HUDEP-2 (cell line): ENCODE data around the gene KREMEN2.
A peak's percentile ranks its signal among the peaks of the same experiment; 100 is the strongest.

ENCODE experiments used
- DNase-seq, 76 experiments: peaks; one replicate each; lab custom pipeline; 2025; ENCODE audit not compliant: unreplicated experiment in 76 of 76; lab: John Stamatoyannopoulos, UW

The KREMEN2 gene

GRCh38 chr16:3001316-3001715 lies 37.2 kb downstream of the KREMEN2 start:
- DNase-seq, result no peak

- peak; percentile 48 to 99 (median 98) for DNase-seq
These were observed 39.7 kb downstream of the KREMEN2 start for GRCh38 chr16:3003582-3004270.

GRCh38 chr16:3004319-3004718 lies 40.2 kb downstream of the KREMEN2 start:
- DNase-seq, result peak in 6 of 76 experiments; percentile 20 to 53 (median 37)

GRCh38 chr16:3004781-3005284 lies 40.8 kb downstream of the KREMEN2 start:
- peak in 64 of 76 experiments; percentile 4 to 74 (median 48) for DNase-seq

- peak in 61 of 76 experiments; percentile 9 to 79 (median 48) for DNase-seq
These were observed 43.2 kb downstream of the KREMEN2 start for GRCh38 chr16:3007059-3007956.

- peak in 4 of 76 experiments; percentile 5 to 16 (median 12) for DNase-seq
These were observed 44.0 kb downstream of the KREMEN2 start for GRCh38 chr16:3007957-3008689.

GRCh38 chr16:3008690-3009037 lies 44.6 kb downstream of the KREMEN2 start:
- no peak for DNase-seq

- no peak for DNase-seq
These were observed 45.7 kb downstream of the KREMEN2 start for GRCh38 chr16:3009568-3010390.

- no peak for DNase-seq
These were observed 46.4 kb downstream of the KREMEN2 start for GRCh38 chr16:3010510-3010909.

GRCh38 chr16:3012246-3012645 lies 48.2 kb downstream of the KREMEN2 start:
- no peak for DNase-seq

GRCh38 chr16:3012828-3013420 lies 48.8 kb downstream of the KREMEN2 start, which contains the start of gene CLDN9:
CLDN9 (plus strand) TSS chr16:3012923; CDS start chr16:3013363, 440 bp downstream.
- no peak for DNase-seq

- DNase-seq, result no peak
These were observed 49.4 kb downstream of the KREMEN2 start for GRCh38 chr16:3013491-3013951.

GRCh38 chr16:3013998-3014690 lies 50.1 kb downstream of the KREMEN2 start:
- no peak for DNase-seq

- no peak for DNase-seq
These were observed 50.9 kb downstream of the KREMEN2 start for GRCh38 chr16:3014971-3015370.

- DNase-seq, result peak in 20 of 76 experiments; percentile 12 to 54 (median 30)
These were observed 51.9 kb downstream of the KREMEN2 start for GRCh38 chr16:3015865-3016521.

GRCh38 chr16:3017344-3017743 lies 53.3 kb downstream of the KREMEN2 start:
- DNase-seq, result no peak
